IMR-90 (cell line): ENCODE data around the gene TTC39C. TPM values are rescaled to one million over a fixed set of nuclear protein-coding genes. Genes with fewer than 3 reads are reported as not detected.

Experiments used
- ATAC-seq: fragments of 200-7000 bp; cut with Tn5 transposase; 2 replicates; pipeline ENCODE4 v1.9.1; 2020; ENCODE audit warnings: low read depth, mild to moderate bottlenecking, moderate library complexity
- BruUV-seq: library from RNA; stranded (reverse); fragments of 400-500 nt; replicated peaks from 2 replicates; lab custom pipeline; 2021; lab: Mats Ljungman, UMichigan
- CTCF ChIA-PET: fragments of 300-600 bp; formaldehyde crosslinking; extraction: SDS; loops from one replicate; lab custom pipeline; 2021; ENCODE audit warnings: antibody characterized with exemption; lab: Yijun Ruan, JAX
- POLR2A ChIA-PET: fragments of 300-600 bp; sonication (Branson Sonifier 250); formaldehyde crosslinking; loops from one replicate; lab custom pipeline; 2022; ENCODE audit warnings: antibody characterized with exemption; ENCODE audit not compliant: unreplicated experiment; lab: Charles Lee
- DNase-seq: peaks from one replicate; pipeline ENCODE4 v3.0.0; 2013
- H2AFZ ChIP-seq: replicated peaks from 2 replicates; pipeline ENCODE3; 2013; ENCODE audit warnings: low read length, mild to moderate bottlenecking; ENCODE audit not compliant: poor library complexity
- H2AK5ac ChIP-seq: 2 replicates; pipeline ENCODE4 v1.6.1; 2013; ENCODE audit warnings: low read depth, low read length, inconsistent platforms
- H2AK9ac ChIP-seq: replicated peaks from 2 replicates; pipeline ENCODE3; 2013; ENCODE audit warnings: mild to moderate bottlenecking, low read depth, low read length, moderate library complexity; ENCODE audit not compliant: poor library complexity
- H2BK120ac ChIP-seq: 2 replicates; pipeline ENCODE4 v1.6.1; 2013; ENCODE audit warnings: low read depth, low read length, inconsistent platforms
- H2BK15ac ChIP-seq: 3 replicates; pipeline ENCODE4 v1.6.1; 2013; ENCODE audit warnings: low read depth, low read length, inconsistent platforms
- H2BK20ac ChIP-seq: 2 replicates; pipeline ENCODE4 v1.6.1; 2013; ENCODE audit warnings: low read depth, mild to moderate bottlenecking, inconsistent platforms, low read length, moderate library complexity
- H2BK5ac ChIP-seq: 2 replicates; pipeline ENCODE4 v1.6.1; 2013; ENCODE audit warnings: mild to moderate bottlenecking, low read depth, low read length, inconsistent platforms; ENCODE audit not compliant: poor library complexity, severe bottlenecking
- H3K14ac ChIP-seq: replicated peaks from 2 replicates; pipeline ENCODE4 v1.6.1; 2013; ENCODE audit warnings: low read depth, low read length, inconsistent platforms
- H3K18ac ChIP-seq: 2 replicates; pipeline ENCODE4 v1.6.1; 2013; ENCODE audit warnings: low read depth, low read length, control low read depth
- H3K23ac ChIP-seq: 2 replicates; pipeline ENCODE4 v1.6.1; 2013; ENCODE audit warnings: low read depth, low read length, inconsistent platforms
- H3K27ac ChIP-seq: 2 replicates; pipeline ENCODE4 v1.5.1; 2013; ENCODE audit warnings: mild to moderate bottlenecking, control low read depth, low read length; ENCODE audit not compliant: insufficient read depth
- H3K27me3 ChIP-seq: 2 replicates; pipeline ENCODE4 v1.6.1; 2013; ENCODE audit warnings: low read length; ENCODE audit not compliant: control insufficient read depth, insufficient read depth
- H3K36me3 ChIP-seq: 2 replicates; pipeline ENCODE4 v1.6.1; 2013; ENCODE audit warnings: low read length, mixed read lengths; ENCODE audit not compliant: control insufficient read depth, insufficient read depth
- H3K4ac ChIP-seq: 2 replicates; pipeline ENCODE4 v1.6.1; 2013; ENCODE audit warnings: low read depth, low read length, inconsistent platforms
- H3K4me1 ChIP-seq: 2 replicates; pipeline ENCODE4 v1.6.1; 2013; ENCODE audit warnings: low read length, mixed read lengths; ENCODE audit not compliant: control insufficient read depth, insufficient read depth
- H3K4me2 ChIP-seq: 2 replicates; pipeline ENCODE4 v1.6.1; 2013; ENCODE audit warnings: low read depth, mild to moderate bottlenecking, control low read depth, low read length, moderate library complexity
- H3K4me3 ChIP-seq: 2 replicates; pipeline ENCODE4 v1.5.1; 2013; ENCODE audit warnings: low read depth, mild to moderate bottlenecking, control low read depth, low read length, moderate library complexity; ENCODE audit not compliant: insufficient read depth
- H3K56ac ChIP-seq: 2 replicates; pipeline ENCODE4 v1.6.1; 2013; ENCODE audit warnings: low read length, inconsistent platforms; ENCODE audit not compliant: insufficient read depth; ENCODE audit errors: extremely low read depth
- H3K79me1 ChIP-seq, 2 experiments: 2 replicates each; pipeline ENCODE4 v1.6.1; 2013; ENCODE audit warnings: low read length in 2 of 2, inconsistent platforms in 1 of 2, low read depth in 1 of 2
- H3K9ac ChIP-seq: 2 replicates; pipeline ENCODE4 v1.6.1; 2013; ENCODE audit warnings: low read depth, low read length, control low read depth
- H3K9me1 ChIP-seq: 2 replicates; pipeline ENCODE4 v1.6.1; 2013; ENCODE audit warnings: low read length, inconsistent platforms; ENCODE audit not compliant: insufficient read depth
- H3K9me3 ChIP-seq: 2 replicates; pipeline ENCODE4 v1.6.1; 2013; ENCODE audit warnings: low read length; ENCODE audit not compliant: control insufficient read depth, insufficient read depth
- H4K20me1 ChIP-seq: 2 replicates; pipeline ENCODE4 v1.6.1; 2013; ENCODE audit warnings: low read length, inconsistent platforms; ENCODE audit not compliant: insufficient read depth
- H4K5ac ChIP-seq: 2 replicates; pipeline ENCODE4 v1.6.1; 2013; ENCODE audit warnings: mild to moderate bottlenecking, low read depth, low read length, control low read depth
- H4K8ac ChIP-seq, 2 experiments: 2 replicates each; pipeline ENCODE4 v1.6.1; 2013; ENCODE audit warnings: low read depth in 2 of 2, low read length in 2 of 2, control low read depth in 1 of 2, inconsistent platforms in 1 of 2
- H4K91ac ChIP-seq: 2 replicates; pipeline ENCODE4 v1.6.1; 2013; ENCODE audit warnings: low read depth, low read length, inconsistent platforms; ENCODE audit not compliant: insufficient read depth
- BHLHE40 ChIP-seq: fragments of 150-350 bp; IDR thresholded peaks from 2 replicates; pipeline ENCODE4 v1.6.1; 2016; ENCODE audit warnings: mild to moderate bottlenecking, low read depth, low read length
- CEBPB ChIP-seq: IDR thresholded peaks from 2 replicates; pipeline ENCODE4 v1.6.1; 2012; ENCODE audit warnings: low read depth, low read length, improper control_type of control experiment
- CHD1 ChIP-seq: IDR thresholded peaks from 2 replicates; pipeline ENCODE4 v1.6.1; 2012; ENCODE audit warnings: low read depth, low read length, improper control_type of control experiment
- FOS ChIP-seq: fragments of 150-350 bp; IDR thresholded peaks from 2 replicates; pipeline ENCODE4 v1.6.1; 2016; ENCODE audit warnings: low read depth, low read length
- MAFK ChIP-seq: IDR thresholded peaks from 2 replicates; pipeline ENCODE4 v1.6.1; 2012; ENCODE audit warnings: low read depth, low read length, improper control_type of control experiment
- MAZ ChIP-seq: IDR thresholded peaks from 2 replicates; pipeline ENCODE4 v1.6.1; 2012; ENCODE audit warnings: low read depth, mild to moderate bottlenecking, low read length, improper control_type of control experiment, moderate library complexity, borderline replicate concordance
- MXI1 ChIP-seq: IDR thresholded peaks from 2 replicates; pipeline ENCODE4 v1.6.1; 2012; ENCODE audit warnings: low read depth, mild to moderate bottlenecking, low read length, moderate library complexity, borderline replicate concordance
- NFE2L2 ChIP-seq: fragments of 150-350 bp; IDR thresholded peaks from 2 replicates; pipeline ENCODE4 v1.6.1; 2016; ENCODE audit warnings: low read depth, mild to moderate bottlenecking, low read length
- POLR2A ChIP-seq: IDR thresholded peaks from 2 replicates; pipeline ENCODE4 v1.6.1; 2012; ENCODE audit warnings: mild to moderate bottlenecking, low read depth, low read length
- RAD21 ChIP-seq: IDR thresholded peaks from 2 replicates; pipeline ENCODE4 v1.6.1; 2012; ENCODE audit warnings: low read length, improper control_type of control experiment
- RCOR1 ChIP-seq: IDR thresholded peaks from 2 replicates; pipeline ENCODE4 v1.6.1; 2012; ENCODE audit warnings: mild to moderate bottlenecking, low read length, improper control_type of control experiment; ENCODE audit not compliant: insufficient replicate concordance
- RFX5 ChIP-seq: IDR thresholded peaks from 2 replicates; pipeline ENCODE4 v1.8.0; 2012; ENCODE audit warnings: low read depth, mild to moderate bottlenecking, low read length, moderate library complexity
- SMC3 ChIP-seq: fragments of 150-350 bp; IDR thresholded peaks from 2 replicates; pipeline ENCODE4 v1.6.1; 2016; ENCODE audit warnings: low read depth, mild to moderate bottlenecking, antibody characterized with exemption, low read length, moderate library complexity
- WGBS, 2 experiments: methylation state at CpG; one replicate each; pipeline versions ENCODE4 v1.1.5 to v1.1.7; 2013; ENCODE audit warnings: missing lambda C conversion rate in 2 of 2; ENCODE audit not compliant: insufficient read length in 1 of 2; ENCODE audit errors: extremely low coverage in 2 of 2; 5-methylcytosine and 5-hydroxymethylcytosine counted together
- dilution Hi-C: fragments of 300-500 bp; cut with HindIII; formaldehyde crosslinking; loops from one replicate; pipeline ENCODE4 v1.14.3; 2018; ENCODE audit warnings: low sequenced_read_pairs; ENCODE audit not compliant: unreplicated experiment
- in situ Hi-C: fragments of 300-500 bp; cut with MboI; formaldehyde crosslinking; loops from 3 replicates; pipeline ENCODE4 v1.14.3; 2019; ENCODE audit warnings: low sequenced_read_pairs, inconsistent platforms, mixed read lengths
- intact Hi-C: fragments of 100-400 bp; cut with micrococcal nuclease; formaldehyde crosslinking; loops from 2 replicates; pipeline ENCODE4 v1.10.0; 2022
- polyA plus RNA-seq, 3 experiments: library from polyadenylated mRNA; depleted of rRNA; stranded (reverse); fragments of >200 nt; gene quantifications; 2 replicates each; pipeline ENCODE4 v1.2.3, GENCODE V29; 2012; ENCODE audit warnings: low replicate concordance in 1 of 3
- total RNA-seq: library from RNA; depleted of rRNA; stranded (reverse); fragments of >200 nt; gene quantifications from 2 replicates; pipeline ENCODE4 v1.2.3, GENCODE V29; 2012
- TF ChIP-seq, protein P1 (sequence below): fragments of 150-350 bp; IDR thresholded peaks from 2 replicates; pipeline ENCODE4 v1.6.1; 2016; ENCODE audit warnings: low read depth, mild to moderate bottlenecking, low read length, moderate library complexity, borderline replicate concordance
- TF ChIP-seq, protein P2 (sequence below): conservative IDR thresholded peaks from 2 replicates; pipeline ENCODE4 v1.5.1; 2012; ENCODE audit warnings: mild to moderate bottlenecking, low read depth, low read length, improper control_type of control experiment
- TF ChIP-seq, protein P3 (sequence below): fragments of 150-350 bp; IDR thresholded peaks from 2 replicates; pipeline ENCODE4 v1.6.1; 2017; ENCODE audit warnings: mild to moderate bottlenecking, antibody characterized with exemption, low read length, low read depth

Gene TTC39C
- total and polyA plus RNA-seq, 2 of the 4 experiments (the other 2 are of a cell fraction): 8.0 to 20.8 TPM

DNA sequence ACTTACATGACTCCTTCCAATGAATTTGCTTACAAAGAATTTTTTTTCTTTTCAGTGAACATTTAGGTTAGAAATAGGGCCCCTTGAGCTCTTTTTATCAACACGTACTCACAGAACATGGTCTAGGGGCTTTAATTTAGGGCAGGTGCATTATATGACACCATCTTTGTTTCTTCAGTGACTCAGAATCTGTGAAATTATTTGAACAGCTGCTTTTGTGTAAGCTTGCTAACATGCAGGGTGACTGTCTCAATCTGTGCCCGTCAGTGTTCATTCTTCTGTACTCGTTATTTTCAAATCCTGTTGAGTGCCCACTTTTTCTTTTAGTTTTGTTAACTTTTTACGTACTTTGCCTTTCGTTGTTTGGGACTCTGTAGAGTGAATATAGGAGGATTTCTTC, 71.5 kb downstream of the TTC39C start:
- Histone ChIP-seq H4K5ac (no peak overlapping the region), H3K9me1 (peaks cover 4% of the 10 kb centered on the region; the same call in 1 of the 2 replicates), H2BK5ac (no peak overlapping the region), H3K79me1 (peaks cover 0 to 2% of the 10 kb centered on the region in 2 experiments; a peak in 1 of 4 replicates), H3K14ac (no peak overlapping the region), H3K23ac (no peak overlapping the region), H3K56ac (no peak overlapping the region), H4K20me1 (no peaks in the 10 kb centered on the region), H3K27ac (no peak overlapping the region), H3K4me2 (no peak overlapping the region), H3K27me3 (no peaks in the 10 kb centered on the region), H2AFZ (no peak overlapping the region), H2BK20ac (no peak overlapping the region), H3K4me3 (no peak overlapping the region), H3K4me1 (peaks cover 7% of the 10 kb centered on the region; the same call in 1 of the 2 replicates), H3K4ac (no peak overlapping the region), H4K91ac (no peak overlapping the region), H2BK120ac (no peak overlapping the region), H2AK5ac (no peak overlapping the region), H3K9ac (no peak overlapping the region), H2BK15ac (no peak overlapping the region), H3K36me3 (peaks cover 19% of the 10 kb centered on the region), H3K9me3 (no peaks in the 10 kb centered on the region), H4K8ac (no peak overlapping the region), H3K18ac (no peak overlapping the region), H2AK9ac (no peak overlapping the region)
- peak; percentile 4 for DNase-seq
- ATAC-seq: no peak
- CTCF ChIA-PET: interaction anchor here (0.5 kb wide), 1 partner anchor 25 kb away, joined by 3 read pairs; no protein-coding TSS in a partner anchor
- TF ChIP-seq, protein P1, sequence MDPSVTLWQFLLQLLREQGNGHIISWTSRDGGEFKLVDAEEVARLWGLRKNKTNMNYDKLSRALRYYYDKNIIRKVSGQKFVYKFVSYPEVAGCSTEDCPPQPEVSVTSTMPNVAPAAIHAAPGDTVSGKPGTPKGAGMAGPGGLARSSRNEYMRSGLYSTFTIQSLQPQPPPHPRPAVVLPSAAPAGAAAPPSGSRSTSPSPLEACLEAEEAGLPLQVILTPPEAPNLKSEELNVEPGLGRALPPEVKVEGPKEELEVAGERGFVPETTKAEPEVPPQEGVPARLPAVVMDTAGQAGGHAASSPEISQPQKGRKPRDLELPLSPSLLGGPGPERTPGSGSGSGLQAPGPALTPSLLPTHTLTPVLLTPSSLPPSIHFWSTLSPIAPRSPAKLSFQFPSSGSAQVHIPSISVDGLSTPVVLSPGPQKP: no peak
- TF ChIP-seq, protein P2, sequence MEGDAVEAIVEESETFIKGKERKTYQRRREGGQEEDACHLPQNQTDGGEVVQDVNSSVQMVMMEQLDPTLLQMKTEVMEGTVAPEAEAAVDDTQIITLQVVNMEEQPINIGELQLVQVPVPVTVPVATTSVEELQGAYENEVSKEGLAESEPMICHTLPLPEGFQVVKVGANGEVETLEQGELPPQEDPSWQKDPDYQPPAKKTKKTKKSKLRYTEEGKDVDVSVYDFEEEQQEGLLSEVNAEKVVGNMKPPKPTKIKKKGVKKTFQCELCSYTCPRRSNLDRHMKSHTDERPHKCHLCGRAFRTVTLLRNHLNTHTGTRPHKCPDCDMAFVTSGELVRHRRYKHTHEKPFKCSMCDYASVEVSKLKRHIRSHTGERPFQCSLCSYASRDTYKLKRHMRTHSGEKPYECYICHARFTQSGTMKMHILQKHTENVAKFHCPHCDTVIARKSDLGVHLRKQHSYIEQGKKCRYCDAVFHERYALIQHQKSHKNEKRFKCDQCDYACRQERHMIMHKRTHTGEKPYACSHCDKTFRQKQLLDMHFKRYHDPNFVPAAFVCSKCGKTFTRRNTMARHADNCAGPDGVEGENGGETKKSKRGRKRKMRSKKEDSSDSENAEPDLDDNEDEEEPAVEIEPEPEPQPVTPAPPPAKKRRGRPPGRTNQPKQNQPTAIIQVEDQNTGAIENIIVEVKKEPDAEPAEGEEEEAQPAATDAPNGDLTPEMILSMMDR: no peak
- TF ChIP-seq MXI1 (no peak), CEBPB (no peak), RFX5 (no peak), RCOR1 (no peak), FOS (no peak), RAD21 (no peak), MAZ (no peak), CHD1 (no peak), MAFK (no peak), SMC3 (no peak), BHLHE40 (no peak), NFE2L2 (no peak), POLR2A (no peak)
- TF ChIP-seq, protein P3, sequence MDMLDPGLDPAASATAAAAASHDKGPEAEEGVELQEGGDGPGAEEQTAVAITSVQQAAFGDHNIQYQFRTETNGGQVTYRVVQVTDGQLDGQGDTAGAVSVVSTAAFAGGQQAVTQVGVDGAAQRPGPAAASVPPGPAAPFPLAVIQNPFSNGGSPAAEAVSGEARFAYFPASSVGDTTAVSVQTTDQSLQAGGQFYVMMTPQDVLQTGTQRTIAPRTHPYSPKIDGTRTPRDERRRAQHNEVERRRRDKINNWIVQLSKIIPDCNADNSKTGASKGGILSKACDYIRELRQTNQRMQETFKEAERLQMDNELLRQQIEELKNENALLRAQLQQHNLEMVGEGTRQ: no peak
- dilution Hi-C loops: no loop called here
- intact Hi-C loops: no loop called here
- WGBS, 2 experiments: no CpG with 5 or more reads among the region's 5 CpGs
- no TSS peak for BruUV-seq
- in situ Hi-C loops: no loop called here
- POLR2A ChIA-PET: interaction anchor here (0.5 kb wide), 1 partner anchor 49 kb away, joined by 4 read pairs; no protein-coding TSS in a partner anchor
